NT2/D1 (cell line): ENCODE data around the gene CACNA2D2.

Experiments
- DNase-seq: peaks from one replicate; pipeline ENCODE4 v3.0.0-alpha.2; 2011; ENCODE audit warnings: low read depth, low spot score
- H3K27me3 ChIP-seq: 2 replicates; pipeline ENCODE4 v1.6.0; 2011; ENCODE audit warnings: mild to moderate bottlenecking; ENCODE audit not compliant: insufficient read length, insufficient read depth
- H3K36me3 ChIP-seq: 2 replicates; pipeline ENCODE4 v1.6.1; 2011; ENCODE audit warnings: mild to moderate bottlenecking, low read length, mixed read lengths; ENCODE audit not compliant: insufficient read depth, insufficient read length
- H3K4me1 ChIP-seq: 2 replicates; pipeline ENCODE4 v1.5.1; 2011; ENCODE audit not compliant: insufficient read depth, insufficient read length
- H3K4me3 ChIP-seq: 2 replicates; pipeline ENCODE4 v1.5.1; 2011; ENCODE audit warnings: low read depth; ENCODE audit not compliant: insufficient read length
- H3K9ac ChIP-seq: 2 replicates; pipeline ENCODE4 v1.6.0; 2011; ENCODE audit warnings: low read depth; ENCODE audit not compliant: insufficient read length
- H3K9me3 ChIP-seq: 2 replicates; pipeline ENCODE4 v1.5.1; 2011; ENCODE audit warnings: mild to moderate bottlenecking, low read length; ENCODE audit not compliant: insufficient read depth
- SUZ12 ChIP-seq: IDR thresholded peaks from 2 replicates; pipeline ENCODE4 v1.6.1; 2011; ENCODE audit not compliant: insufficient read length, insufficient read depth; ENCODE audit errors: extremely low read depth
- YY1 ChIP-seq: IDR thresholded peaks from 2 replicates; pipeline ENCODE4 v1.6.1; 2011; ENCODE audit not compliant: insufficient read length, insufficient read depth
- ZNF274 ChIP-seq: IDR thresholded peaks from 2 replicates; pipeline ENCODE4 v1.6.1; 2011; ENCODE audit warnings: mild to moderate bottlenecking, low read depth, low read length

The CACNA2D2 gene

DNA sequence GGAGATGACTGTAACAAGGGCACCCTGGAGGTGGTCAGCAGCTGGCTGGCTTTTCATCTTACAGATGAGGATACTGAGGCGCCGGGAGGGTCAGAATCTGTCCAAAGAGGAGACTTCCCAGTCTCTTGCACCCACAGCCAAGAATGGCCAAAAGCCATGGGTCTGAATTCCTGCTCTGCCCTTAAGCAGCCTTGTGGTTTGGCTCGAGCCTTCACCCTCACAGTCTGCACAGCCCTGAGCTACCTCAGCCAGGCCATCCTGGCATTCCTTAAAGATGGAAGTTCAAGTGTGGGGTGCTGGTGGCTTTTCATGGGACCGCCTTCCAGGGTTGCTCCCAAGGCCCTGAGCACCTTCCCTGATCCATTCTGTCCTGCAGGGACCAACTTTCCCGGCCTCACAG lies 59.2 kb downstream of the CACNA2D2 start:
- Histone ChIP-seq H3K4me3 (no peak overlapping the region), H3K9me3 (no peaks in the 10 kb centered on the region), H3K9ac (no peak overlapping the region), H3K27me3 (no peaks in the 10 kb centered on the region), H3K36me3 (no peaks in the 10 kb centered on the region), H3K4me1 (peaks cover 14% of the 10 kb centered on the region)
- no peak for DNase-seq
- TF ChIP-seq YY1 (no peak), SUZ12 (no peak), ZNF274 (no peak)

DNA sequence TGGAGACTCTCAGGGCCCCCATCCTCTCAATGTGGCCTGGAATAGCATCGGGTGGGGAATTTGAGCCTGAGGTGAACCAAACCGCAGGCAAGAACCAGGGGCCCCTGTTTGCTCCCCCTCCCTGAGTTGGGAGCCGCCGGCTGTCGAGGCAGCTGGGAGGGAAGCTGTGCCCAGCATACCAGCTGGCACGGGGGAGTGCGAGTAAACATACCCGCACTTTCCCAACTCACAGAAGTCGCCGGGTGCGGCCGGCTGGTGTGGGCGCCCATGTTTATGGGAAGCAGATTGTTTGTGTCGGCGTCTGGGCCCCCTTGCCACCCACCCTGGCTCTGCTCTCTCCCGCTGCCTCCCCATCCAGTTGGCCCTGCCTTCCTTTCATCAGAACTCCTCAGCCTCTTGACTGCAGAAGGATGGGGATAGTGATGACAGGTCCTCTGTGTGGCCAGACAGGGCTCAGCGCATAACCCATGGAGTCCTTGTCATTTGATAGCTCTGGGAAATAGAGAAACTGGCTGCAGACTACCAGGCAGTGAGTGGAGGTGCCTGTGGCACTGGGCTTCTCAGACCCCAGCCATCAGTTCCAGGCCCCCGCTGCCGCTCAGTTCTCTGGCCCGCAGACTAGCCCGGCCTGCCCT lies 60.4 kb downstream of the CACNA2D2 start:
- H3K9ac ChIP-seq: no peak overlapping the region
- no peaks in the 10 kb centered on the region for H3K27me3 ChIP-seq
- no peaks in the 10 kb centered on the region for H3K36me3 ChIP-seq
- peaks cover 11% of the 10 kb centered on the region for H3K4me1 ChIP-seq
- DNase-seq: no peak
- no peaks in the 10 kb centered on the region for H3K9me3 ChIP-seq
- no peak overlapping the region for H3K4me3 ChIP-seq
- no peak for TF ChIP-seq SUZ12
- no peak for TF ChIP-seq ZNF274
- no peak for TF ChIP-seq YY1

DNA sequence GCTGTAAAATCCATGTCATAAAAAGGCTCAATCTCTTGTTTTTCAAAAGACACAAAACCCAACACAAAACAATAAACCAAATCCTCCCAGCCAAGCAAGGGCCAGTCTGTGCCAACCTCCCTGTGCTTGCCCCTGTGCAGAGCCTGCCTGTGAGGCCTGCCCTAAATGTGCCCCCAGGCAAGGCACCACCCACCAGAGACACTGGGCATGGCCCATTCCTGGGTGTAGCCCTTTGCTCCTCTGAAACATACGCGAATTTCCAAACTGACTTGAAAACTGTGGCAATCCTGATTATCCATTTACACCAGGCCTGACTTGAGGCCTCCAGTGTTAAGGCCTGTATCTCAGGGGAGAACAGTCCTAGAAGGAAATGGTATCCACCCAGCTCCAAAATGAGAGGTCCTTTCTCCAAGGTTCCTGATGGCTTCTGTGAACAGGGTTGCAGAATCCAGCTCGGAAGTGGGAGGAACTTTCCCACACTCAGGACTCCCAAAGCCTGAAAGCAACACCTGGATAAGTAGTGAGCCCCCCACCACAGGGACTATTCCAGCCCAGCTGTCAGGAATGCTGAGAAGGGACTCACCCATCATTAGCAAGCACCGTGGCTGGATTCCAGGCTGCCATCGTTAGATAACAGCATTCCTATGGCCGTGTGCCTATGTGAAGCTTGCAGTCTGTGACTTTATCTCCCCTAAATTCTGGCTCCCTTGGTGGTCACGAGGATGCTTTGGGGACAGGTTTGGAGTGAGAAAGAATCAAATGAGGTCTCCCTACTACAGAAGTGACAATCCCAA lies 61.8 kb downstream of the CACNA2D2 start:
- no peak overlapping the region for H3K9ac ChIP-seq
- H3K27me3 ChIP-seq: no peaks in the 10 kb centered on the region
- no peak overlapping the region for H3K4me3 ChIP-seq
- DNase-seq: no peak
- H3K36me3 ChIP-seq: no peaks in the 10 kb centered on the region
- H3K4me1 ChIP-seq: peaks cover 7% of the 10 kb centered on the region
- H3K9me3 ChIP-seq: no peaks in the 10 kb centered on the region
- TF ChIP-seq SUZ12 (no peak), YY1 (no peak), ZNF274 (no peak)

DNA sequence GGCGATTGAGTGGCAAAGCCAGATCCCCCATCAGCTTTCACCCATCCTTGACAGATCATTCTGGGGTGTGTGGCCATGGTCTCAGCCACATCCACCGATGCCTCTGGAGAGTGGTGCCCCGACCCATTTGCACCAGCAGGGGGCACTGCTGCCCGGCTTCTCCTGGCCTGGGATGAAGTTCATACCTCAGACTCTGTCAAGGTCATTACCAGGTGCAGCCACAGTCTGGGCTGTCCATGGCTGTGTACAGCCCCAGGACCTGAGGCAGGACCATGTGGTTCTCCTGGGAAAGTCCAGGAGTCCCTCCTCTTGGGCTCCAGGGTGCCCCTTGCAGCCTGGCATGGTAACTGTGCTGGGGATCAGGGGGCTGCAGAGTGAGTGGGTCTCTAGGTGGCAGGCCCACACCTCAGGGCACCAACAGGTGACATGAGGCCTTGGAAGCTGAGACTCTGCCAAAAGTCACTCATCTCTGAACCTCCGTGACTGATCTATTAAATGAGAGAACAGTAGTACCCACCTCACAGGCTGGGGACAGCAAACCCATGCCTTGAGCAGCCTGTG lies 67.2 kb downstream of the CACNA2D2 start:
- no peaks in the 10 kb centered on the region for H3K36me3 ChIP-seq
- peaks cover 26% of the 10 kb centered on the region for H3K4me1 ChIP-seq
- peak overlapping the region; percentile 38 for H3K9ac ChIP-seq
- no peaks in the 10 kb centered on the region for H3K9me3 ChIP-seq
- TF ChIP-seq SUZ12 (no peak), YY1 (no peak), ZNF274 (no peak)
- H3K4me3 ChIP-seq: no peak overlapping the region
- H3K27me3 ChIP-seq: no peaks in the 10 kb centered on the region
- peak; percentile 42 for DNase-seq

DNA sequence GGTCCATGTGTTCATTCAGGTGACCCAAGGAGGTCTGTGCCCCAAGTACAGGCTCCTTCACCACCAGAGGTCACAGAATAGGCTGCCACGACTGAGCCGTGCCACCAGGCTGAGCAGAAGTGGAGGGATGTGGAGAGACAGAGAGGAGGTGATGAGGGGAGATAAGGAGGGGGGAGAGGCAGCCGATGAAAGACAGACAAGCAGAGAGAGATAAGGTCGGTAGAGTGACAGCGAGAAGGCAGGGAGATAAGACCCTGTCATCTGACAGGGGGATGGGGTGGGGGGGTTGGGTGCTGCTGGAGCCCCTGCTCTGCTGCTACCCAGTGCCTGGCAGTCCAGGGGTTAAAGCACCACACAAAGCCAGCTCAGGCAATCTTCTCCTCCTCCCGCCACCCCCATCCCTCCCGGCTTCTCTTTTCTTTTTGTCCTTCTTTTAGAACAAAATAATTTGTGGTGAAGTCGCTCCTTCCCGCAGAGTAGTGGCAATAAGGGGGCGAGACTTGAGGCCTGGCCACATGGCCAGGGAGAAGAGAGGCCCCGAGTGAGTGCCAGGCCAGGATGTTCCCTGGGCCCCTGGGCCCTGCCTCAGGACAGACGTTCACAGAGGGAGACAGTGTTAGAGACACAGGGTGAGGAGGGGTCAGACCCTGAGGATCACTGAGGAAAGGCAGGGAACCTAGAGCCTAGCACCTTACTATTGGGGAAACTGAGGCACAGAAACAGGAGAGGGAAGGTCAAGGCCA lies 67.9 kb downstream of the CACNA2D2 start:
- no peaks in the 10 kb centered on the region for H3K36me3 ChIP-seq
- H3K4me1 ChIP-seq: peaks cover 30% of the 10 kb centered on the region
- TF ChIP-seq ZNF274 (no peak), SUZ12 (no peak), YY1 (no peak)
- DNase-seq: no peak
- no peaks in the 10 kb centered on the region for H3K27me3 ChIP-seq
- H3K9ac ChIP-seq: peak overlapping the region; percentile 38
- no peak overlapping the region for H3K4me3 ChIP-seq
- no peaks in the 10 kb centered on the region for H3K9me3 ChIP-seq

DNA sequence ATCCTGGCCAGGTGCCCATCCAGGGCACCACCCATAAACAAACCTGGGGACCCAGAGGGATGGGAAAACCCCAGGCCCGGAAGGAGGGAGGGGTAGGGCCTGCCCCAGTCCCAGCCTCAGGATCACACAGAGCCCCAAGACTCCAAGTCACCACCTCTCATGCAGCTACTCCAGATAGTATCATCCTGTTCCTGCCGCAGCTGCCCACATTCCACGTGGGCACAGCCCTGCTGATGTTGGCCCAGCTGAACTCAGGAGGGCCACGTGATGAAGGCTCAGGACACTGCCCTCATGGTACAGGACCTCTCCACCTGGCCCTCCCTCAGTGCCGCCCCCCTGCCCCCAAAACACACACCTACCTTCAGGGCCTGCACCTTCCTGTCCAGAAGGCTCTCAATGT lies 69.5 kb downstream of the CACNA2D2 start:
- no peak for DNase-seq
- no peak for TF ChIP-seq ZNF274
- TF ChIP-seq YY1: no peak
- TF ChIP-seq SUZ12: no peak
- Histone ChIP-seq H3K9me3 (no peaks in the 10 kb centered on the region), H3K4me3 (no peak overlapping the region), H3K27me3 (no peaks in the 10 kb centered on the region), H3K4me1 (peaks cover 36% of the 10 kb centered on the region), H3K36me3 (no peaks in the 10 kb centered on the region), H3K9ac (no peak overlapping the region)
